Spleen (tissue), 11 donors: ENCODE results near the gene SNF8. TPM values are rescaled to one million over a fixed set of nuclear protein-coding genes. Genes with fewer than 3 reads are reported as not detected.
A peak's percentile ranks its signal among the peaks of the same experiment; 100 is the strongest.

Experiments
- DNase-seq: peaks from one replicate; pipeline ENCODE4 v3.0.0-alpha.2; 2020
- H3K27ac ChIP-seq, 8 donors: fragments of 200-600 bp; sonication (generic) in 7 of 8; 1 replicate in 4 of 8; 2 replicates in 4 of 8; pipeline versions ENCODE4 v1.5.0 to v1.8.0; 2016 to 2021; ENCODE audit warnings: inconsistent platforms in 4 of 8, mild to moderate bottlenecking in 4 of 8, moderate library complexity in 1 of 8
- H3K27me3 ChIP-seq, 7 donors: fragments of 200-600 bp; sonication (generic) in 6 of 7; replicated peaks in 1 of 7; 1 replicate in 4 of 7; 2 replicates in 3 of 7; pipeline versions ENCODE4 v1.5.0 to v1.8.0; 2016 to 2021; ENCODE audit warnings: inconsistent platforms in 3 of 7, mild to moderate bottlenecking in 1 of 7
- H3K36me3 ChIP-seq, 6 donors: fragments of 200-600 bp; sonication (generic) in 5 of 6; 1 replicate in 4 of 6; 2 replicates in 2 of 6; pipeline versions ENCODE4 v1.5.0 to v1.8.0; 2016 to 2021; ENCODE audit warnings: inconsistent platforms in 2 of 6
- H3K4me1 ChIP-seq, 6 donors: fragments of 200-600 bp; sonication (generic) in 5 of 6; 1 replicate in 3 of 6; 2 replicates in 3 of 6; pipeline versions ENCODE4 v1.5.0 to v1.8.0; 2016 to 2021; ENCODE audit warnings: inconsistent platforms in 3 of 6
- H3K4me3 ChIP-seq, 8 donors: fragments of 200-600 bp; sonication (generic) in 7 of 8; 1 replicate in 4 of 8; 2 replicates in 4 of 8; pipeline versions ENCODE4 v1.5.0 to v1.8.0; 2016 to 2021; ENCODE audit warnings: inconsistent platforms in 4 of 8, mild to moderate bottlenecking in 4 of 8, moderate library complexity in 2 of 8
- H3K9me3 ChIP-seq, 8 donors: fragments of 200-600 bp; sonication (generic) in 7 of 8; 1 replicate in 4 of 8; 2 replicates in 4 of 8; pipeline versions ENCODE4 v1.5.0 to v1.8.0; 2016 to 2021; ENCODE audit warnings: inconsistent platforms in 4 of 8
- CTCF ChIP-seq, 11 experiments: fragments of 200-600 bp in 7 of 11; fragments of 450-650 bp in 4 of 11; sonication (generic) in 4 of 11; IDR thresholded peaks in 8 of 11; conservative IDR thresholded peaks in 3 of 11; 1 replicate in 7 of 11; 2 replicates in 4 of 11; pipeline versions ENCODE4 v1.4.0 to v1.8.0; 2016 to 2021; ENCODE audit warnings: antibody characterized with exemption in 11 of 11, inconsistent platforms in 4 of 11, mild to moderate bottlenecking in 1 of 11
- POLR2A ChIP-seq, 3 donors: fragments of 450-650 bp; IDR thresholded peaks; one replicate each; pipeline ENCODE4 v1.5.1; 2017; ENCODE audit warnings: antibody characterized with exemption in 3 of 3, mild to moderate bottlenecking in 1 of 3
- POLR2AphosphoS5 ChIP-seq, 3 donors: sonication (generic); formaldehyde crosslinking; IDR thresholded peaks; one replicate each; pipeline ENCODE4 v1.5.1; 2017; ENCODE audit warnings: antibody characterized with exemption in 3 of 3
- WGBS, 5 donors: extraction: QIAGEN DNeasy Blood & Tissue Kit in 3 of 5; methylation state at CpG; one replicate each; pipeline versions ENCODE4 v1.1.5 to v1.1.7; 2013 to 2018; 5-methylcytosine and 5-hydroxymethylcytosine counted together
- intact Hi-C: fragments of 100-400 bp; cut with DNase I; formaldehyde crosslinking; loops from one replicate; pipeline ENCODE4 v1.15.0; 2023; ENCODE audit warnings: low total_unique reads
- polyA plus RNA-seq, 3 donors: library from polyadenylated mRNA; stranded (reverse); fragments of 200-250 nt; gene quantifications; one replicate each; pipeline ENCODE4 v1.2.1, GENCODE V29; 2013
- total RNA-seq, 7 donors: library from RNA; depleted of rRNA in 3 of 7; stranded (reverse); fragments of >200 nt in 3 of 7; fragmentation: NEBNext Ultra II Directional in 4 of 7; extraction: Animal tissue kit (Norgen Biotek cat#: 25700) in 4 of 7; gene quantifications; one replicate each; pipeline versions ENCODE4 v1.1.0 to v1.2.1, GENCODE V29; 2016 to 2021
- donor health status: healthy with polysubstance abuse.
- donor health status: DM: no; HTN: no; CAD: no; lungs with moderate emphysema.
- donor health status: DM: no; HTN: no; CAD: no.
- donor health status: Bipolar disorder and iron deficiency.
- donor health status: healthy.
- donor health status: DM: no; HTN: no; CAD: no.
- donor health status: DM: yes; HTN: yes; CAD: no.

The SNF8 gene
- total and polyA plus RNA-seq, 10 donors: 55.9 to 129 (median 77.7) TPM

GRCh38 chr17:48970224-48970623 is 25.6 kb upstream of the SNF8 start:
- H3K9me3 ChIP-seq: no peaks in the 10 kb centered on the region
- H3K36me3 ChIP-seq: no peaks in the 10 kb centered on the region
- peaks cover 0 to 98% (median 0%) of the 10 kb centered on the region in 7 donors for H3K27me3 ChIP-seq
- H3K4me3 ChIP-seq: no peak overlapping the region
- intact Hi-C loops: no loop called here
- no peak for TF ChIP-seq POLR2A (IDR thresholded peaks at IDR 0.05)
- TF ChIP-seq CTCF (IDR thresholded peaks at IDR 0.05 in 8 of 11, conservative IDR thresholded peaks at IDR 0.05 in 3 of 11): no peak
- TF ChIP-seq POLR2AphosphoS5 (IDR thresholded peaks at IDR 0.05): no peak
- H3K27ac ChIP-seq: no peak overlapping the region
- 36 to 69% (median 45%) methylated on average over 4 of the region's 4 CpGs for WGBS, 5 donors
- DNase-seq: peak; percentile 28
- H3K4me1 ChIP-seq: no peaks in the 10 kb centered on the region

GRCh38 chr17:48961516-48962233 is 17.0 kb upstream of the SNF8 start:
- Histone ChIP-seq H3K9me3 (no peaks in the 10 kb centered on the region), H3K4me1 (no peaks in the 10 kb centered on the region), H3K27me3 (peaks cover 3 to 82% (median 16%) of the 10 kb centered on the region in 7 donors), H3K4me3 (no peak overlapping the region), H3K27ac (no peak overlapping the region), H3K36me3 (no peaks in the 10 kb centered on the region)
- TF ChIP-seq POLR2AphosphoS5 (IDR thresholded peaks at IDR 0.05) (no peak), POLR2A (IDR thresholded peaks at IDR 0.05) (no peak), CTCF (IDR thresholded peaks at IDR 0.05 in 8 of 11, conservative IDR thresholded peaks at IDR 0.05 in 3 of 11) (no peak)
- no peak for DNase-seq
- intact Hi-C loops: no loop called here
- 33 to 41% (median 38%) methylated on average over 9 to 10 of the region's 10 CpGs for WGBS, 5 donors

GRCh38 chr17:48960834-48961515 is 16.3 kb upstream of the SNF8 start:
- peaks cover 3 to 82% (median 16%) of the 10 kb centered on the region in 7 donors for H3K27me3 ChIP-seq
- intact Hi-C loops: no loop called here
- DNase-seq: no peak

More at GRCh38 chr17:48960834-48961515, 16.3 kb upstream of the SNF8 start:
- Histone ChIP-seq H3K36me3 (no peaks in the 10 kb centered on the region), H3K4me3 (no peak overlapping the region), H3K27ac (no peak overlapping the region), H3K4me1 (no peaks in the 10 kb centered on the region), H3K9me3 (no peaks in the 10 kb centered on the region)
- TF ChIP-seq POLR2AphosphoS5 (IDR thresholded peaks at IDR 0.05) (no peak), CTCF (IDR thresholded peaks at IDR 0.05 in 8 of 11, conservative IDR thresholded peaks at IDR 0.05 in 3 of 11) (no peak), POLR2A (IDR thresholded peaks at IDR 0.05) (no peak)
- 40 to 52% (median 44%) methylated on average over 7 to 11 of the region's 11 CpGs for WGBS, 5 donors
